Astrocyte of the spinal cord (primary cell): ENCODE data around the gene COL11A1.
A peak's percentile ranks its signal among the peaks of the same experiment; 100 is the strongest.

ENCODE experiments used
- DNase-seq: peaks from one replicate; pipeline ENCODE4 v3.0.0; 2011; ENCODE audit warnings: low read depth, low spot score
- H3K4me3 ChIP-seq: 2 replicates; pipeline ENCODE4 v1.5.1; 2011; ENCODE audit warnings: low read depth, mild to moderate bottlenecking, low read length, moderate library complexity
- in situ Hi-C: cut with HindIII; loops from 2 replicates; pipeline ENCODE4 v1.10.0; 2017; ENCODE audit warnings: low sequenced_read_pairs
- TF ChIP-seq, protein P1 (sequence below): IDR thresholded peaks from 2 replicates; pipeline ENCODE4 v1.5.1; 2012; ENCODE audit warnings: low read depth, mild to moderate bottlenecking, low read length, inconsistent platforms

Gene COL11A1

DNA sequence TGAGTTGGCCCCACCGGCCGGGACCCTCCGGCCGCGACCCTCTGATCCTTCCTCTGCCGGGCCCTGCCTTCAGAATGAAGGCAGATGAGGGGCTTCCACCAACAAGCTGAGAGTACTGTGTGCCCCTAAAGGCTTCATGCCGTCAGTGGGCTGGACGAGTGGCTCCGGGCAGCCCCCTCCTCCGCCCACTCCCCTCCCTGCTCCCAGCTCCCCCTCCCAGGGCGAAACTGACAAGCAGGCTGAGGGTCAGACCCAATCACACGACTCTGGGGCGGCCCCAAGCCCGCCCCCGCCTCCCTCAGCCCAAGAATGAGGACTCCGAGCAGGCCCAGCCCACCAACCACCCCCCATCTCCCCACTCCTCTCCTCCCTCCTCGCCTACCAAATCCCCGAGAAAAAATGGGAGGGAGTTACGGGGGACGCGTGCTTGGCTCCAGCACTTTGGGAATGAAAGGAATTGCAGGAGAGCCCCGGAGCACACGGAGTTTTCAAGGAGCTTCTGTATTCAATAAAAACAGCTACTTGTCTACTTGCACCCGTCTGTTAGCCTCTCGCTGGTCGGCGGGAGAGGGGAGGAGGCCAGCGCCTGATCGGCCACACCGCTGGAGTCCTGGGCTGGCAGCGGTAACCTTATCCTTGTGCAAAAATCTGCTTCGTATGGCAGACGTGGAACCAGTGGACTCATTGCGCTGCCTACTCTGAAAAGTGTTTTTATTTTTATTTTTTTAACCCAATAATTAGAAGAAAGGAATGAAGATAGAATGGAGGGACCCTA is at the start of gene COL11A1:
COL11A1 (minus strand) TSS at position 147 of the 775 bp plus-strand sequence. CDS start 344 bp downstream, outside the sequence.
- peak within 1 kb of the TSS; percentile 60 for H3K4me3 ChIP-seq

DNA sequence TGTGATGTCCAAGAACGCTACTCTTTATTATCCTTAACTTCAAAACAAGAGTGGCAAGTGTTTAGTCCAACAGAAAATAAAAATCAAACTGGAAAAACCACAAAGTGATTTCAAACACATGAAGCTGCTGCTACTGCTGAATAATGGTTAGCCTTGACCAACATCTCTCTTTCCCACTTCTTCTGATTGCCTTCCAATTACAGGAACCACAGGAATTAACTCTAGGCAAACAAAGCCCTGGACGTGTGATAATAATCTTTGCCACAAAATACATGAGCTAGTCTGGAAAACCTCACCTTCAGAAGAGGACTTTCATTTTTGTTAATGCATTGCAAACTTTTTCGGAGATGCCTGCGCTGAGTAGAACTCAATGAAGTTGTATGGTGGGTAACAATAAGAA is 48.6 kb upstream of the COL11A1 start:
- DNase-seq = peak; percentile 62

More for the DNA sequence above, at the start of gene COL11A1:
- peak; percentile 72 for DNase-seq
- in situ Hi-C loops = no loop called here
- TF ChIP-seq, protein P1, sequence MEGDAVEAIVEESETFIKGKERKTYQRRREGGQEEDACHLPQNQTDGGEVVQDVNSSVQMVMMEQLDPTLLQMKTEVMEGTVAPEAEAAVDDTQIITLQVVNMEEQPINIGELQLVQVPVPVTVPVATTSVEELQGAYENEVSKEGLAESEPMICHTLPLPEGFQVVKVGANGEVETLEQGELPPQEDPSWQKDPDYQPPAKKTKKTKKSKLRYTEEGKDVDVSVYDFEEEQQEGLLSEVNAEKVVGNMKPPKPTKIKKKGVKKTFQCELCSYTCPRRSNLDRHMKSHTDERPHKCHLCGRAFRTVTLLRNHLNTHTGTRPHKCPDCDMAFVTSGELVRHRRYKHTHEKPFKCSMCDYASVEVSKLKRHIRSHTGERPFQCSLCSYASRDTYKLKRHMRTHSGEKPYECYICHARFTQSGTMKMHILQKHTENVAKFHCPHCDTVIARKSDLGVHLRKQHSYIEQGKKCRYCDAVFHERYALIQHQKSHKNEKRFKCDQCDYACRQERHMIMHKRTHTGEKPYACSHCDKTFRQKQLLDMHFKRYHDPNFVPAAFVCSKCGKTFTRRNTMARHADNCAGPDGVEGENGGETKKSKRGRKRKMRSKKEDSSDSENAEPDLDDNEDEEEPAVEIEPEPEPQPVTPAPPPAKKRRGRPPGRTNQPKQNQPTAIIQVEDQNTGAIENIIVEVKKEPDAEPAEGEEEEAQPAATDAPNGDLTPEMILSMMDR = no peak

DNA sequence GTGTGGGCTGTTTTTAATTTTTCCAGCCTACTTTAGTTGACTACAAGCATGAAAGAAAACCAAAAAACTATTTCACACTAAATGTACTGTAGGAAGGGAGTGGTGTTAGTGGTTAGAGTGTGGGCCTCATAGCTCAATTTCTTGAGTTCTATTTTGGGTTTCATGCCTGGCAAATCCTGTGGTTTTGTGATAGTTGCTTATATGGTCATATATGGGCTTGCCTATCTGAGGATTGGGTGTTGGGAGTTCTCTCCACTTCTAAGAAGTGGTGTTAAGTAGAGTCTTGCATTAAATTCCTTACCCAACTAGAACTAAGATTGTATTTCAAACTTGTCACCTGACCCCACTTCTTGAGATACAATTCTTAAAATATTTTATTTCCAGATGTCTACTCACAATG is 37.8 kb upstream of the COL11A1 start:
- DNase-seq = no peak
- in situ Hi-C loops = no loop called here

More for the DNA sequence above, 48.6 kb upstream of the COL11A1 start:
- in situ Hi-C loops = no loop called here
- no peak overlapping the region for H3K4me3 ChIP-seq
- TF ChIP-seq, protein P1 = no peak

GRCh38 chr1:103145449-103145848 is 37.1 kb upstream of the COL11A1 start:
- H3K4me3 ChIP-seq = no peak overlapping the region
- DNase-seq = no peak
- TF ChIP-seq, protein P1 = no peak
- in situ Hi-C loops = no loop called here

More for the DNA sequence above, 37.8 kb upstream of the COL11A1 start:
- no peak overlapping the region for H3K4me3 ChIP-seq
- TF ChIP-seq, protein P1 = no peak

GRCh38 chr1:103144681-103145080 is 36.4 kb upstream of the COL11A1 start:
- in situ Hi-C loops = no loop called here
- DNase-seq = peak; percentile 4
- TF ChIP-seq, protein P1 = no peak
- no peak overlapping the region for H3K4me3 ChIP-seq

DNA sequence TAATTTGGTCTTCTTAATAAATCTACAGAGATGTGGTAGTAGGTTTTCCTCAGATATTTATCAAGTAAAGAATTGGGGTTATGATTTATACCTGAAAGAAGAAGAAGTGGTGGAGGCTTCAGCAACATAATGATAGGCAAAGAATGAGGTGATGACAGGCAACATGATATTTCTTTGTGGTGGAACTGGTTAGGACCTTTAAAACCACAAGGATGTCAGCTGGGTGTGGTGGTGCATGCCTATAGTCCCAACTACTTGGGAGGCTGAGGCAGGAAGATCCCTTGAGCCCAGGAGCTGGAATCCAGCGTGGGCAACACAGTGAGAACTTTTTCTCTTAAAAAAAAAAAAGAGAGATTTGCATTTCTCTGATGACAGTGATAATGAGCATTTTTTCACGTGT is 34.1 kb upstream of the COL11A1 start:
- DNase-seq = no peak
- in situ Hi-C loops = no loop called here
- TF ChIP-seq, protein P1 = no peak
- no peak overlapping the region for H3K4me3 ChIP-seq
